ENCODE results near the gene SIL1. TPM values are rescaled to one million over a fixed set of nuclear protein-coding genes. Genes with fewer than 3 reads are reported as not detected.

Gene SIL1
- polyA plus RNA-seq, 2 donors = 27.2 to 31.7 TPM

GRCh38 chr5:139188558-139189270, 9.5 kb downstream of the SIL1 start:
- WGBS, 2 donors = 87 to 94% methylated on average over 5 of the region's 5 CpGs
- H3K27me3 ChIP-seq (ENCODE audit: control insufficient read depth in 1 of 2, insufficient read depth in 2 of 2, low read length in 2 of 2) = no peaks in the 10 kb centered on the region
- H3K36me3 ChIP-seq (ENCODE audit: control insufficient read depth in 2 of 2, insufficient read depth in 2 of 2, low read length in 1 of 2) = no peaks in the 10 kb centered on the region
- no peaks in the 10 kb centered on the region for H3K4me1 ChIP-seq (ENCODE audit: control insufficient read depth in 2 of 2, insufficient read depth in 2 of 2, low read length in 1 of 2)
- no peak overlapping the region for H3K27ac ChIP-seq (ENCODE audit: low read depth in 2 of 2, low read length in 1 of 2)
- H3K9me3 ChIP-seq (ENCODE audit: control insufficient read depth in 2 of 2, insufficient read depth in 1 of 2, low read depth in 1 of 2, low read length in 1 of 2) = no peaks in the 10 kb centered on the region
- H3K4me3 ChIP-seq (ENCODE audit: low read depth in 1 of 2, low read length in 2 of 2) = no peak overlapping the region

- no peaks in the 10 kb centered on the region for H3K9me3 ChIP-seq (ENCODE audit: control insufficient read depth in 2 of 2, insufficient read depth in 1 of 2, low read depth in 1 of 2, low read length in 1 of 2)
- no peak overlapping the region for H3K27ac ChIP-seq (ENCODE audit: low read depth in 2 of 2, low read length in 1 of 2)
- H3K27me3 ChIP-seq (ENCODE audit: control insufficient read depth in 1 of 2, insufficient read depth in 2 of 2, low read length in 2 of 2) = no peaks in the 10 kb centered on the region
- no peaks in the 10 kb centered on the region for H3K4me1 ChIP-seq (ENCODE audit: control insufficient read depth in 2 of 2, insufficient read depth in 2 of 2, low read length in 1 of 2)
- H3K36me3 ChIP-seq (ENCODE audit: control insufficient read depth in 2 of 2, insufficient read depth in 2 of 2, low read length in 1 of 2) = no peaks in the 10 kb centered on the region
- 84 to 94% methylated on average over 6 of the region's 6 CpGs for WGBS, 2 donors
- H3K4me3 ChIP-seq (ENCODE audit: low read depth in 1 of 2, low read length in 2 of 2) = no peak overlapping the region
Observed at GRCh38 chr5:139186752-139187326, 11.3 kb downstream of the SIL1 start.

GRCh38 chr5:139186261-139186660, 11.9 kb downstream of the SIL1 start:
- Histone ChIP-seq H3K27ac (ENCODE audit: low read depth in 2 of 2, low read length in 1 of 2) (no peak overlapping the region), H3K9me3 (ENCODE audit: control insufficient read depth in 2 of 2, insufficient read depth in 1 of 2, low read depth in 1 of 2, low read length in 1 of 2) (no peaks in the 10 kb centered on the region), H3K4me1 (ENCODE audit: control insufficient read depth in 2 of 2, insufficient read depth in 2 of 2, low read length in 1 of 2) (no peaks in the 10 kb centered on the region), H3K36me3 (ENCODE audit: control insufficient read depth in 2 of 2, insufficient read depth in 2 of 2, low read length in 1 of 2) (no peaks in the 10 kb centered on the region), H3K27me3 (ENCODE audit: control insufficient read depth in 1 of 2, insufficient read depth in 2 of 2, low read length in 2 of 2) (no peaks in the 10 kb centered on the region), H3K4me3 (ENCODE audit: low read depth in 1 of 2, low read length in 2 of 2) (no peak overlapping the region)
- WGBS, 2 donors = 78 to 87% methylated on average over 3 of the region's 3 CpGs

- Histone ChIP-seq H3K36me3 (ENCODE audit: control insufficient read depth in 2 of 2, insufficient read depth in 2 of 2, low read length in 1 of 2) (no peaks in the 10 kb centered on the region), H3K27ac (ENCODE audit: low read depth in 2 of 2, low read length in 1 of 2) (no peak overlapping the region), H3K9me3 (ENCODE audit: control insufficient read depth in 2 of 2, insufficient read depth in 1 of 2, low read depth in 1 of 2, low read length in 1 of 2) (no peaks in the 10 kb centered on the region), H3K4me3 (ENCODE audit: low read depth in 1 of 2, low read length in 2 of 2) (no peak overlapping the region), H3K4me1 (ENCODE audit: control insufficient read depth in 2 of 2, insufficient read depth in 2 of 2, low read length in 1 of 2) (no peaks in the 10 kb centered on the region), H3K27me3 (ENCODE audit: control insufficient read depth in 1 of 2, insufficient read depth in 2 of 2, low read length in 2 of 2) (no peaks in the 10 kb centered on the region)
- 59 to 62% methylated on average over 1 of the region's 1 CpG for WGBS, 2 donors
Observed at GRCh38 chr5:139185589-139185988, 12.6 kb downstream of the SIL1 start.

- Histone ChIP-seq H3K4me1 (ENCODE audit: control insufficient read depth in 2 of 2, insufficient read depth in 2 of 2, low read length in 1 of 2) (no peaks in the 10 kb centered on the region), H3K4me3 (ENCODE audit: low read depth in 1 of 2, low read length in 2 of 2) (no peak overlapping the region), H3K9me3 (ENCODE audit: control insufficient read depth in 2 of 2, insufficient read depth in 1 of 2, low read depth in 1 of 2, low read length in 1 of 2) (no peaks in the 10 kb centered on the region), H3K36me3 (ENCODE audit: control insufficient read depth in 2 of 2, insufficient read depth in 2 of 2, low read length in 1 of 2) (no peaks in the 10 kb centered on the region), H3K27ac (ENCODE audit: low read depth in 2 of 2, low read length in 1 of 2) (no peak overlapping the region), H3K27me3 (ENCODE audit: control insufficient read depth in 1 of 2, insufficient read depth in 2 of 2, low read length in 2 of 2) (no peaks in the 10 kb centered on the region)
- 58 to 68% methylated on average over 2 of the region's 2 CpGs for WGBS, 2 donors
Observed at GRCh38 chr5:139183502-139183901, 14.7 kb downstream of the SIL1 start.

GRCh38 chr5:139182528-139183296, 15.5 kb downstream of the SIL1 start:
- H3K4me1 ChIP-seq (ENCODE audit: control insufficient read depth in 2 of 2, insufficient read depth in 2 of 2, low read length in 1 of 2) = peaks cover 0 to under 1% of the 10 kb centered on the region in 2 donors
- no peak overlapping the region for H3K27ac ChIP-seq (ENCODE audit: low read depth in 2 of 2, low read length in 1 of 2)
- no peak overlapping the region for H3K4me3 ChIP-seq (ENCODE audit: low read depth in 1 of 2, low read length in 2 of 2)
- no peaks in the 10 kb centered on the region for H3K9me3 ChIP-seq (ENCODE audit: control insufficient read depth in 2 of 2, insufficient read depth in 1 of 2, low read depth in 1 of 2, low read length in 1 of 2)
- no peaks in the 10 kb centered on the region for H3K27me3 ChIP-seq (ENCODE audit: control insufficient read depth in 1 of 2, insufficient read depth in 2 of 2, low read length in 2 of 2)
- H3K36me3 ChIP-seq (ENCODE audit: control insufficient read depth in 2 of 2, insufficient read depth in 2 of 2, low read length in 1 of 2) = no peaks in the 10 kb centered on the region
- 85 to 86% methylated on average over 4 of the region's 4 CpGs for WGBS, 2 donors

- Histone ChIP-seq H3K4me1 (ENCODE audit: control insufficient read depth in 2 of 2, insufficient read depth in 2 of 2, low read length in 1 of 2) (peaks cover 3 to 4% of the 10 kb centered on the region in 2 donors), H3K36me3 (ENCODE audit: control insufficient read depth in 2 of 2, insufficient read depth in 2 of 2, low read length in 1 of 2) (no peaks in the 10 kb centered on the region), H3K27me3 (ENCODE audit: control insufficient read depth in 1 of 2, insufficient read depth in 2 of 2, low read length in 2 of 2) (no peaks in the 10 kb centered on the region), H3K4me3 (ENCODE audit: low read depth in 1 of 2, low read length in 2 of 2) (no peak overlapping the region), H3K9me3 (ENCODE audit: control insufficient read depth in 2 of 2, insufficient read depth in 1 of 2, low read depth in 1 of 2, low read length in 1 of 2) (no peaks in the 10 kb centered on the region), H3K27ac (ENCODE audit: low read depth in 2 of 2, low read length in 1 of 2) (no peak overlapping the region)
- 61 to 68% methylated on average over 8 of the region's 8 CpGs for WGBS, 2 donors
Observed at GRCh38 chr5:139181835-139182452, 16.2 kb downstream of the SIL1 start.

GRCh38 chr5:139181322-139181730, 16.8 kb downstream of the SIL1 start:
- H3K4me3 ChIP-seq (ENCODE audit: low read depth in 1 of 2, low read length in 2 of 2) = no peak overlapping the region
- WGBS, 2 donors = 59% methylated on average over 2 of the region's 2 CpGs
- no peak overlapping the region for H3K27ac ChIP-seq (ENCODE audit: low read depth in 2 of 2, low read length in 1 of 2)
- H3K4me1 ChIP-seq (ENCODE audit: control insufficient read depth in 2 of 2, insufficient read depth in 2 of 2, low read length in 1 of 2) = peaks cover 3 to 4% of the 10 kb centered on the region in 2 donors
- no peaks in the 10 kb centered on the region for H3K27me3 ChIP-seq (ENCODE audit: control insufficient read depth in 1 of 2, insufficient read depth in 2 of 2, low read length in 2 of 2)
- no peaks in the 10 kb centered on the region for H3K9me3 ChIP-seq (ENCODE audit: control insufficient read depth in 2 of 2, insufficient read depth in 1 of 2, low read depth in 1 of 2, low read length in 1 of 2)
- no peaks in the 10 kb centered on the region for H3K36me3 ChIP-seq (ENCODE audit: control insufficient read depth in 2 of 2, insufficient read depth in 2 of 2, low read length in 1 of 2)

GRCh38 chr5:139180850-139181249, 17.3 kb downstream of the SIL1 start:
- Histone ChIP-seq H3K9me3 (ENCODE audit: control insufficient read depth in 2 of 2, insufficient read depth in 1 of 2, low read depth in 1 of 2, low read length in 1 of 2) (no peaks in the 10 kb centered on the region), H3K4me3 (ENCODE audit: low read depth in 1 of 2, low read length in 2 of 2) (no peak overlapping the region), H3K4me1 (ENCODE audit: control insufficient read depth in 2 of 2, insufficient read depth in 2 of 2, low read length in 1 of 2) (peaks cover 3 to 4% of the 10 kb centered on the region in 2 donors), H3K27ac (ENCODE audit: low read depth in 2 of 2, low read length in 1 of 2) (no peak overlapping the region), H3K36me3 (ENCODE audit: control insufficient read depth in 2 of 2, insufficient read depth in 2 of 2, low read length in 1 of 2) (no peaks in the 10 kb centered on the region), H3K27me3 (ENCODE audit: control insufficient read depth in 1 of 2, insufficient read depth in 2 of 2, low read length in 2 of 2) (no peaks in the 10 kb centered on the region)
- 65 to 77% methylated on average over 1 of the region's 1 CpG for WGBS, 2 donors

All from esophagus (tissue), 2 donors.